ENCODE data around the gene ZNF670.
"Not testable (repeated sequence)": the region's sequence is repeated elsewhere in the genome, so short reads cannot be mapped to it uniquely, and the experiment has no call there.

The ZNF670 gene

GRCh38 chr1:247078258-247079140 is at the start of gene ZNF670:
ZNF670 (minus strand) TSS chr1:247078811; CDS start chr1:247078596, 215 bp downstream.
- peak; percentile 86 for DNase-seq

- DNase-seq, result not testable (repeated sequence)
These were observed 49.1 kb upstream of the ZNF670 start for GRCh38 chr1:247127519-247128282.

- not testable (repeated sequence) for DNase-seq
These were observed 48.0 kb upstream of the ZNF670 start for GRCh38 chr1:247126601-247127000.

GRCh38 chr1:247126166-247126565 is 47.6 kb upstream of the ZNF670 start:
- DNase-seq, result not testable (repeated sequence)

GRCh38 chr1:247121382-247121781 is 42.8 kb upstream of the ZNF670 start:
- DNase-seq, result no peak

GRCh38 chr1:247120408-247120668 is 41.7 kb upstream of the ZNF670 start:
- DNase-seq, result not testable (repeated sequence)

- DNase-seq, result no peak
These were observed 41.2 kb upstream of the ZNF670 start for GRCh38 chr1:247119600-247120407.

- DNase-seq, result peak; percentile 38
These were observed 40.4 kb upstream of the ZNF670 start for GRCh38 chr1:247118946-247119446.

GRCh38 chr1:247115545-247115944 is 36.9 kb upstream of the ZNF670 start:
- DNase-seq, result no peak

GRCh38 chr1:247115141-247115510 is 36.5 kb upstream of the ZNF670 start:
- DNase-seq, result no peak

- DNase-seq, result no peak
These were observed 35.9 kb upstream of the ZNF670 start for GRCh38 chr1:247114351-247115140.

- no peak for DNase-seq
These were observed 35.2 kb upstream of the ZNF670 start for GRCh38 chr1:247113733-247114271.

- DNase-seq, result no peak
These were observed 34.5 kb upstream of the ZNF670 start for GRCh38 chr1:247113094-247113497.

- no peak for DNase-seq
These were observed 33.8 kb upstream of the ZNF670 start for GRCh38 chr1:247112479-247112781.

- no peak for DNase-seq
These were observed 33.3 kb upstream of the ZNF670 start for GRCh38 chr1:247111700-247112478.

GRCh38 chr1:247111259-247111699 is 32.7 kb upstream of the ZNF670 start:
- DNase-seq, result no peak

- DNase-seq, result no peak
These were observed 32.1 kb upstream of the ZNF670 start for GRCh38 chr1:247110627-247111258.

- DNase-seq, result no peak
These were observed 29.1 kb upstream of the ZNF670 start for GRCh38 chr1:247107694-247108093.

GRCh38 chr1:247105966-247106365 is 27.4 kb upstream of the ZNF670 start:
- DNase-seq, result no peak

GRCh38 chr1:247104965-247105364 is 26.4 kb upstream of the ZNF670 start:
- no peak for DNase-seq
